Measurements from ENCODE around the gene RHOG. TPM values are rescaled to one million over a fixed set of nuclear protein-coding genes. Genes with fewer than 3 reads are reported as not detected.

RHOG gene
- total and polyA plus RNA-seq, 9 of the 15 experiments (the other 6 are each of a cell fraction or from before 2014, with no cell fraction given), result 22.6 to 162 (median 80.3) TPM

DNA sequence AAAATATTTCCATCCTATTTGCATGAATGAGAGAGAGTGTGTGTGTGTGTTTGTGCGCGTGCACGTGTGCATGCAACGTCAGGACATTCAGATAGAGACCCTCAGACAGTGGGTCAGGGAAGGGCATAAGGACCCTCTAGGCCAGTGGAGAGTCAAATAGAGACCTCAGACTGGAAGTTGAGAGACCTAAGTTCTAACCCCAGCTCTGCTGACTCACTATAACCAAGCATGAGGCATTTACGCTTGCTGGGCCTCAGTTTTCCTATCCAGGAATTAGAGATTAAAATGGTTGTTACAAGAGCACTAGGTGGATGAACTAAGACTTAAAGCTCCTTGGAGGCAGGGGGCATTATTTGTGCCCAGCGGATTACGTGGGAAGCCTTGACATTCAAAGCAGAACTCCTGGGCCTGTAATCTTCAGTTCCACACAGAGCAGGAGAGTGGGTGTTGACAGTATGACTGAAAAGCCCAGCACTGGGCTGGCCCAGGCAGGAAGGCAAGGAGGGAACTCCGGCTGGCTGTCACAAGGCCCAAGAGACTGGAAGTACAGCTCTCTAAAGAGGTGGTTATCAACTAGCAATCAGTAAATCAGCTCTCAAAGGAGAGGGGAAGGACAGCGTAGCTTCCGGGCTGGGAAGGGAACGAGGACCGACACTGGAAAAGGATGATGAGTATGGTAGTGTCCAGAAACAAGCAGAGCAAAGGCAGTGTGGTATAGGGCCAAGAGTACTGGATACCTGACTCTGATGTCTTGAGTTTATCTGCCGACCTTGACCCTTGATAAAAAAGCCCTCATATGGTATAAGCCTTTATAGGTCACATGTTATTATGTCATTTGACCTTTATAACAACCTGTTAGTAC is 9.2 kb downstream of the RHOG start (continued):
- TF ChIP-seq, protein P1, sequence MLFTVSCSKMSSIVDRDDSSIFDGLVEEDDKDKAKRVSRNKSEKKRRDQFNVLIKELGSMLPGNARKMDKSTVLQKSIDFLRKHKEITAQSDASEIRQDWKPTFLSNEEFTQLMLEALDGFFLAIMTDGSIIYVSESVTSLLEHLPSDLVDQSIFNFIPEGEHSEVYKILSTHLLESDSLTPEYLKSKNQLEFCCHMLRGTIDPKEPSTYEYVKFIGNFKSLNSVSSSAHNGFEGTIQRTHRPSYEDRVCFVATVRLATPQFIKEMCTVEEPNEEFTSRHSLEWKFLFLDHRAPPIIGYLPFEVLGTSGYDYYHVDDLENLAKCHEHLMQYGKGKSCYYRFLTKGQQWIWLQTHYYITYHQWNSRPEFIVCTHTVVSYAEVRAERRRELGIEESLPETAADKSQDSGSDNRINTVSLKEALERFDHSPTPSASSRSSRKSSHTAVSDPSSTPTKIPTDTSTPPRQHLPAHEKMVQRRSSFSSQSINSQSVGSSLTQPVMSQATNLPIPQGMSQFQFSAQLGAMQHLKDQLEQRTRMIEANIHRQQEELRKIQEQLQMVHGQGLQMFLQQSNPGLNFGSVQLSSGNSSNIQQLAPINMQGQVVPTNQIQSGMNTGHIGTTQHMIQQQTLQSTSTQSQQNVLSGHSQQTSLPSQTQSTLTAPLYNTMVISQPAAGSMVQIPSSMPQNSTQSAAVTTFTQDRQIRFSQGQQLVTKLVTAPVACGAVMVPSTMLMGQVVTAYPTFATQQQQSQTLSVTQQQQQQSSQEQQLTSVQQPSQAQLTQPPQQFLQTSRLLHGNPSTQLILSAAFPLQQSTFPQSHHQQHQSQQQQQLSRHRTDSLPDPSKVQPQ (CRISPR knock-in tag; IDR thresholded peaks at IDR 0.05; ENCODE audit: borderline replicate concordance), result no peak
- TF ChIP-seq SP2 (IDR thresholded peaks at IDR 0.05; ENCODE audit: extremely low read depth, low read depth, low read length, poor library complexity, severe bottlenecking), result no peak
- no peak for TF ChIP-seq PTTG1 (tag; IDR thresholded peaks at IDR 0.05; ENCODE audit: low read depth)
- TF ChIP-seq POLR2A (conservative IDR thresholded peaks at IDR 0.05), result no peak
- TF ChIP-seq ZNF282 (CRISPR knock-in tag; IDR thresholded peaks at IDR 0.05), result no peak
- peak; percentile 34; the same call in 1 of the 2 replicates for TF ChIP-seq C11orf30 (IDR thresholded peaks at IDR 0.05; ENCODE audit: low read depth)
- TF ChIP-seq, protein P2, sequence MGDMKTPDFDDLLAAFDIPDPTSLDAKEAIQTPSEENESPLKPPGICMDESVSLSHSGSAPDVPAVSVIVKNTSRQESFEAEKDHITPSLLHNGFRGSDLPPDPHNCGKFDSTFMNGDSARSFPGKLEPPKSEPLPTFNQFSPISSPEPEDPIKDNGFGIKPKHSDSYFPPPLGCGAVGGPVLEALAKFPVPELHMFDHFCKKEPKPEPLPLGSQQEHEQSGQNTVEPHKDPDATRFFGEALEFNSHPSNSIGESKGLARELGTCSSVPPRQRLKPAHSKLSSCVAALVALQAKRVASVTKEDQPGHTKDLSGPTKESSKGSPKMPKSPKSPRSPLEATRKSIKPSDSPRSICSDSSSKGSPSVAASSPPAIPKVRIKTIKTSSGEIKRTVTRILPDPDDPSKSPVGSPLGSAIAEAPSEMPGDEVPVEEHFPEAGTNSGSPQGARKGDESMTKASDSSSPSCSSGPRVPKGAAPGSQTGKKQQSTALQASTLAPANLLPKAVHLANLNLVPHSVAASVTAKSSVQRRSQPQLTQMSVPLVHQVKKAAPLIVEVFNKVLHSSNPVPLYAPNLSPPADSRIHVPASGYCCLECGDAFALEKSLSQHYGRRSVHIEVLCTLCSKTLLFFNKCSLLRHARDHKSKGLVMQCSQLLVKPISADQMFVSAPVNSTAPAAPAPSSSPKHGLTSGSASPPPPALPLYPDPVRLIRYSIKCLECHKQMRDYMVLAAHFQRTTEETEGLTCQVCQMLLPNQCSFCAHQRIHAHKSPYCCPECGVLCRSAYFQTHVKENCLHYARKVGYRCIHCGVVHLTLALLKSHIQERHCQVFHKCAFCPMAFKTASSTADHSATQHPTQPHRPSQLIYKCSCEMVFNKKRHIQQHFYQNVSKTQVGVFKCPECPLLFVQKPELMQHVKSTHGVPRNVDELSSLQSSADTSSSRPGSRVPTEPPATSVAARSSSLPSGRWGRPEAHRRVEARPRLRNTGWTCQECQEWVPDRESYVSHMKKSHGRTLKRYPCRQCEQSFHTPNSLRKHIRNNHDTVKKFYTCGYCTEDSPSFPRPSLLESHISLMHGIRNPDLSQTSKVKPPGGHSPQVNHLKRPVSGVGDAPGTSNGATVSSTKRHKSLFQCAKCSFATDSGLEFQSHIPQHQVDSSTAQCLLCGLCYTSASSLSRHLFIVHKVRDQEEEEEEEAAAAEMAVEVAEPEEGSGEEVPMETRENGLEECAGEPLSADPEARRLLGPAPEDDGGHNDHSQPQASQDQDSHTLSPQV (IDR thresholded peaks at IDR 0.05), result peak; percentile 77
- TF ChIP-seq POLR2B (IDR thresholded peaks at IDR 0.05; ENCODE audit: low read depth, partially characterized antibody), result no peak
- TF ChIP-seq ZNF57 (CRISPR knock-in tag; IDR thresholded peaks at IDR 0.05), result no peak
- TF ChIP-seq ZNF143 (CRISPR knock-in tag; IDR thresholded peaks at IDR 0.05), result no peak
- no peak for TF ChIP-seq NCOA4 (IDR thresholded peaks at IDR 0.05; ENCODE audit: partially characterized antibody)
- TF ChIP-seq, protein P3, sequence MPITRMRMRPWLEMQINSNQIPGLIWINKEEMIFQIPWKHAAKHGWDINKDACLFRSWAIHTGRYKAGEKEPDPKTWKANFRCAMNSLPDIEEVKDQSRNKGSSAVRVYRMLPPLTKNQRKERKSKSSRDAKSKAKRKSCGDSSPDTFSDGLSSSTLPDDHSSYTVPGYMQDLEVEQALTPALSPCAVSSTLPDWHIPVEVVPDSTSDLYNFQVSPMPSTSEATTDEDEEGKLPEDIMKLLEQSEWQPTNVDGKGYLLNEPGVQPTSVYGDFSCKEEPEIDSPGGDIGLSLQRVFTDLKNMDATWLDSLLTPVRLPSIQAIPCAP (CRISPR knock-in tag; IDR thresholded peaks at IDR 0.05; ENCODE audit: borderline replicate concordance), result no peak
- TF ChIP-seq ZNF217 (CRISPR knock-in tag; IDR thresholded peaks at IDR 0.05), result no peak
- TF ChIP-seq TBL1XR1 (IDR thresholded peaks at IDR 0.05; ENCODE audit: low read length in 2 of 2), result peak in 1 of 2 experiments; percentile 34; a peak in 1 of 4 replicates
- TF ChIP-seq, protein P4, sequence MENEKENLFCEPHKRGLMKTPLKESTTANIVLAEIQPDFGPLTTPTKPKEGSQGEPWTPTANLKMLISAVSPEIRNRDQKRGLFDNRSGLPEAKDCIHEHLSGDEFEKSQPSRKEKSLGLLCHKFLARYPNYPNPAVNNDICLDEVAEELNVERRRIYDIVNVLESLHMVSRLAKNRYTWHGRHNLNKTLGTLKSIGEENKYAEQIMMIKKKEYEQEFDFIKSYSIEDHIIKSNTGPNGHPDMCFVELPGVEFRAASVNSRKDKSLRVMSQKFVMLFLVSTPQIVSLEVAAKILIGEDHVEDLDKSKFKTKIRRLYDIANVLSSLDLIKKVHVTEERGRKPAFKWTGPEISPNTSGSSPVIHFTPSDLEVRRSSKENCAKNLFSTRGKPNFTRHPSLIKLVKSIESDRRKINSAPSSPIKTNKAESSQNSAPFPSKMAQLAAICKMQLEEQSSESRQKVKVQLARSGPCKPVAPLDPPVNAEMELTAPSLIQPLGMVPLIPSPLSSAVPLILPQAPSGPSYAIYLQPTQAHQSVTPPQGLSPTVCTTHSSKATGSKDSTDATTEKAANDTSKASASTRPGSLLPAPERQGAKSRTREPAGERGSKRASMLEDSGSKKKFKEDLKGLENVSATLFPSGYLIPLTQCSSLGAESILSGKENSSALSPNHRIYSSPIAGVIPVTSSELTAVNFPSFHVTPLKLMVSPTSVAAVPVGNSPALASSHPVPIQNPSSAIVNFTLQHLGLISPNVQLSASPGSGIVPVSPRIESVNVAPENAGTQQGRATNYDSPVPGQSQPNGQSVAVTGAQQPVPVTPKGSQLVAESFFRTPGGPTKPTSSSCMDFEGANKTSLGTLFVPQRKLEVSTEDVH (IDR thresholded peaks at IDR 0.05; ENCODE audit: low read depth, partially characterized antibody), result no peak
- TF ChIP-seq KDM5B (IDR thresholded peaks at IDR 0.05; ENCODE audit: insufficient replicate concordance, low read depth, low read length), result no peak

Measured in K562 (cell line).